Measurements from ENCODE around the gene SPATA2. TPM values are rescaled to one million over a fixed set of nuclear protein-coding genes. Genes with fewer than 3 reads are reported as not detected.

SPATA2 gene
- total RNA-seq, 4 donors from 2014 or later = 4.0 to 6.7 (median 5.5) TPM

GRCh38 chr20:49882171-49882970, 33.0 kb downstream of the SPATA2 start:
- Histone ChIP-seq H3K4me3 (no peak overlapping the region), H3K27ac (replicated peaks in 1 of 4) (no peak overlapping the region), H3K36me3 (peaks cover 9 to 87% (median 70%) of the 10 kb centered on the region in 4 donors), H3K27me3 (no peaks in the 10 kb centered on the region), H3K9me3 (no peaks in the 10 kb centered on the region), H3K4me1 (peaks cover 2 to 29% (median 23%) of the 10 kb centered on the region in 4 donors)
- no peak for TF ChIP-seq EP300 (IDR thresholded peaks at IDR 0.05)
- no peak for TF ChIP-seq POLR2AphosphoS5 (IDR thresholded peaks at IDR 0.05)
- no peak for TF ChIP-seq POLR2A (IDR thresholded peaks at IDR 0.05; ENCODE audit: low read depth)
- no peak for TF ChIP-seq CTCF (IDR thresholded peaks at IDR 0.05)
- intact Hi-C loops (cut with DNase I) = no loop called here
- no peak for DNase-seq (ENCODE audit: extremely low spot score)
- WGBS = 89% methylated on average over 27 of the region's 29 CpGs

- no peak overlapping the region for H3K27ac ChIP-seq (replicated peaks in 1 of 4)
- no peak overlapping the region for H3K4me3 ChIP-seq
- TF ChIP-seq POLR2A (IDR thresholded peaks at IDR 0.05; ENCODE audit: low read depth) = no peak
- no peak for TF ChIP-seq CTCF (IDR thresholded peaks at IDR 0.05)
- no peak for TF ChIP-seq POLR2AphosphoS5 (IDR thresholded peaks at IDR 0.05)
- TF ChIP-seq EP300 (IDR thresholded peaks at IDR 0.05) = no peak
- DNase-seq (ENCODE audit: extremely low spot score) = no peak
- peaks cover 5 to 78% (median 57%) of the 10 kb centered on the region in 4 donors for H3K36me3 ChIP-seq
- intact Hi-C loops (cut with DNase I) = no loop called here
- H3K9me3 ChIP-seq = no peaks in the 10 kb centered on the region
- peaks cover 0 to 27% (median 24%) of the 10 kb centered on the region in 4 donors for H3K4me1 ChIP-seq
- WGBS = 89% methylated on average over 15 of the region's 15 CpGs
- H3K27me3 ChIP-seq = no peaks in the 10 kb centered on the region
Measured at GRCh38 chr20:49880724-49881445, 34.4 kb downstream of the SPATA2 start.

GRCh38 chr20:49880177-49880576, 35.2 kb downstream of the SPATA2 start:
- no peak for DNase-seq (ENCODE audit: extremely low spot score)
- Histone ChIP-seq H3K4me3 (no peak overlapping the region), H3K27me3 (no peaks in the 10 kb centered on the region), H3K36me3 (peaks cover 5 to 77% (median 52%) of the 10 kb centered on the region in 4 donors), H3K27ac (replicated peaks in 1 of 4) (no peak overlapping the region), H3K9me3 (no peaks in the 10 kb centered on the region), H3K4me1 (peaks cover 0 to 27% (median 24%) of the 10 kb centered on the region in 4 donors)
- TF ChIP-seq POLR2A (IDR thresholded peaks at IDR 0.05; ENCODE audit: low read depth) = no peak
- TF ChIP-seq CTCF (IDR thresholded peaks at IDR 0.05) = no peak
- TF ChIP-seq EP300 (IDR thresholded peaks at IDR 0.05) = no peak
- WGBS = 64% methylated on average over 3 of the region's 3 CpGs
- intact Hi-C loops (cut with DNase I) = no loop called here

- Histone ChIP-seq H3K27me3 (no peaks in the 10 kb centered on the region), H3K4me3 (no peak overlapping the region), H3K36me3 (peaks cover 5 to 73% (median 44%) of the 10 kb centered on the region in 4 donors), H3K27ac (replicated peaks in 1 of 4) (no peak overlapping the region), H3K9me3 (no peaks in the 10 kb centered on the region), H3K4me1 (peaks cover 0 to 27% (median 24%) of the 10 kb centered on the region in 4 donors)
- 100% methylated on average over 1 of the region's 1 CpG for WGBS
- intact Hi-C loops (cut with DNase I) = no loop called here
- DNase-seq (ENCODE audit: extremely low spot score) = no peak
- TF ChIP-seq POLR2AphosphoS5 (IDR thresholded peaks at IDR 0.05) (no peak), EP300 (IDR thresholded peaks at IDR 0.05) (no peak), POLR2A (IDR thresholded peaks at IDR 0.05; ENCODE audit: low read depth) (no peak), CTCF (IDR thresholded peaks at IDR 0.05) (no peak)
Measured at GRCh38 chr20:49878977-49879376, 36.4 kb downstream of the SPATA2 start.
